ENCODE results near the gene CHST13. TPM values are rescaled to one million over a fixed set of nuclear protein-coding genes. Genes with fewer than 3 reads are reported as not detected.

CHST13 gene
- total RNA-seq, 2 donors from 2014 or later, result 0.22 to 1.6 TPM

DNA sequence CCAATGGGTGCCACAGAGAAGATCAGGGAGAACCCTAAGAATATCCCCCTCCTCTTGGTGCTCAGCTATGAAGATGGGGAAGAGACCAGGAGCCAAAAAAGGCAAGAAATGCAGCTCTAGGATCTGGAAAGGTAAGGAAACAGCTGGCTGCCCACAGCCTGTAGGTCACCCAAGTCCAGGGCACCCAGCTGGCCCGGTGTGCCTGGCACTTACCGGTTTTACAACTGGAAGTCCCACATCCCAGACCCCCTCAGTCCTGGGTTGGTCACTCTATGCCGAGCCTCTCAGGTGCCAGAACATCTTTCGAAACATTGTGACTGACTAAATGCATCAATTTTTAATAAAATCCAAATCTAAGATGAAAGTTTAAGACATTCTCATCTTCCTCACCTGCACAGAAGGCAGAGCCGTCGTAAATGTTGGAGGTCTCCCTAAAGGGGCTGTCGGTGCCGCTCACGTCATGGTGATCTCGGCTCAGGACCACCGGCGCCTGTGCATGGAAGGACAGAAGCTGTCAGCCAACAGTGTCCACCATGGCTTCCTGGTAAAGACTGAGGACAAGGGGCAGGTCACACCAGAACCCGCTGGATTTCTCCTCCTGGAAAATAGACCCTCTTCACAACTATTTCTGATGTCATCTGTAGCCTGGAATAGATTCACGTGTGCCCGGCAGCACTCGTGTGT is 34.9 kb upstream of the CHST13 start:
- no peaks in the 10 kb centered on the region for H3K36me3 ChIP-seq
- no peaks in the 10 kb centered on the region for H3K27me3 ChIP-seq
- no peak overlapping the region for H3K4me3 ChIP-seq
- intact Hi-C loops (cut with DNase I), result no loop called here
- no peak for DNase-seq
- H3K9me3 ChIP-seq, result no peaks in the 10 kb centered on the region
- no peaks in the 10 kb centered on the region for H3K4me1 ChIP-seq
- H3K27ac ChIP-seq, result no peak overlapping the region
- H3K9ac ChIP-seq (ENCODE audit: low read depth in 2 of 2, low read length in 2 of 2), result no peak overlapping the region
- TF ChIP-seq CTCF (IDR thresholded peaks at IDR 0.05), result no peak

DNA sequence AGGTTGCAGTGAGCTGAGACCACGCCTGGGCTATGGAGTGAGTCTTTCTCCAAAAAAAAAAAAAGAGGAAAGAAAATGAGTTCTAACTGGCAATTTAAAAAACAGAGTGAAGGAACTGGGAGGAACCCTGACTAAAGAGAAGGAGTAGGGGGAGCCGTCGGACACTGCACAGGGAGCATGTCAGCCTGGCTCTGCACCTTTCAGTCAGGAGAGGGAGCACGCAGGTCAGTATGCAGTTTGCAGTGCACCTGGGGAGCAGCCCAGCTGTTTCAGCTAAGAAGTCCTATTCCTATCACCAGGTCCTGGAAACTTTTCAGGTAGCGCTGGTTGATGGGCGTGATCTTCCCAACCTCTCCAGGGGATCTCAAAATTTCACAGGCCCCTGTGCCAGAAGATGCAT is 33.3 kb upstream of the CHST13 start:
- Histone ChIP-seq H3K36me3 (no peaks in the 10 kb centered on the region), H3K4me3 (no peak overlapping the region), H3K9ac (ENCODE audit: low read depth in 2 of 2, low read length in 2 of 2) (no peak overlapping the region), H3K9me3 (no peaks in the 10 kb centered on the region), H3K4me1 (no peaks in the 10 kb centered on the region), H3K27me3 (no peaks in the 10 kb centered on the region), H3K27ac (no peak overlapping the region)
- TF ChIP-seq CTCF (IDR thresholded peaks at IDR 0.05), result no peak
- intact Hi-C loops (cut with DNase I), result no loop called here
- no peak for DNase-seq

- Histone ChIP-seq H3K4me1 (no peaks in the 10 kb centered on the region), H3K4me3 (no peak overlapping the region), H3K9ac (ENCODE audit: low read depth in 2 of 2, low read length in 2 of 2) (no peak overlapping the region), H3K27me3 (no peaks in the 10 kb centered on the region), H3K36me3 (no peaks in the 10 kb centered on the region), H3K27ac (no peak overlapping the region), H3K9me3 (no peaks in the 10 kb centered on the region)
- no peak for DNase-seq
- TF ChIP-seq CTCF (IDR thresholded peaks at IDR 0.05), result no peak
- intact Hi-C loops (cut with DNase I), result no loop called here
Observed at GRCh38 chr3:126491221-126492013, 32.5 kb upstream of the CHST13 start.

- Histone ChIP-seq H3K9me3 (no peaks in the 10 kb centered on the region), H3K27me3 (no peaks in the 10 kb centered on the region), H3K9ac (ENCODE audit: low read depth in 2 of 2, low read length in 2 of 2) (no peak overlapping the region), H3K27ac (no peak overlapping the region), H3K4me3 (no peak overlapping the region), H3K36me3 (no peaks in the 10 kb centered on the region), H3K4me1 (no peaks in the 10 kb centered on the region)
- intact Hi-C loops (cut with DNase I), result no loop called here
- TF ChIP-seq CTCF (IDR thresholded peaks at IDR 0.05), result no peak
- no peak for DNase-seq
Observed at GRCh38 chr3:126493051-126493450, 30.9 kb upstream of the CHST13 start.

DNA sequence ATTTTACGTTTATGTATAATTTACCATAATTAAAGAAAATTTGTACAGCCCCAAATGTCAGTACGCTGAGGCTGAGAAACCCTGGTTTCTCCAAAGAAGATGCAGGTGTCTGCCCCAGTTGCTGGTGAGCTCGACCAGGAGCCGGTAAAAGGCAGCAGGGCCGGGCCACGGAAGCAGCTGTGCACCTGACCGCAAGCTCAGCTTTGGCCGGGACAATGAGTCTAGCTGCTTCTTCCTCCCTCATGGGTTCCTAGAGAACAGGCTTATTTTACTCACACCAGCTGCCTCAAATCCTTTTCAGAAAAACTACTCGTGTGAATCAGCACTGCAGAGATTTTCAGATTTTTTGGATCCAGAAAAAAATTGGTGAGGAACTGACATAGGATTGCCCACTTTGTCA is 30.2 kb upstream of the CHST13 start:
- no peak overlapping the region for H3K4me3 ChIP-seq
- H3K4me1 ChIP-seq, result no peaks in the 10 kb centered on the region
- H3K36me3 ChIP-seq, result no peaks in the 10 kb centered on the region
- H3K27ac ChIP-seq, result no peak overlapping the region
- no peak for DNase-seq
- TF ChIP-seq CTCF (IDR thresholded peaks at IDR 0.05), result no peak
- H3K9ac ChIP-seq (ENCODE audit: low read depth in 2 of 2, low read length in 2 of 2), result no peak overlapping the region
- H3K9me3 ChIP-seq, result no peaks in the 10 kb centered on the region
- intact Hi-C loops (cut with DNase I), result no loop called here
- no peaks in the 10 kb centered on the region for H3K27me3 ChIP-seq

Measured in colonic mucosa (tissue), 4 donors.